ENCODE data around the gene PFKL.

The PFKL gene

DNA sequence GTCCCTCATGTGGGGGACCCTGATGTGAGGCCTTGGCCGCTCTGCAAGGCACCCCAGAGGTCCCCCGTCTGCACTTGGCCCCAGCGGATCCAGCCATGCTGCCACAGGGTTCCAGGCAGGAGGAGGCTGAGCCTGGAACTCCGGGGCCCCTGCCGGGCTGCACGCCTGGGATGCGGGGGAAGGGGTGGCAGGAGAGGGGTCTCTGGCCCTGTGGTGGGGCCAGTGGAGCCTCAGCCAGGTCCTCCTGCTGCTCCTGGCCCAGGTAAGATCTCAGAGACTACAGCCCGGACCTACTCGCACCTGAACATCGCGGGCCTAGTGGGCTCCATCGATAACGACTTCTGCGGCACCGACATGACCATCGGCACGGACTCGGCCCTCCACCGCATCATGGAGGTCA lies 12.9 kb downstream of the PFKL start:
- DNase-seq (ENCODE audit: low read depth, low spot score): no peak

DNA sequence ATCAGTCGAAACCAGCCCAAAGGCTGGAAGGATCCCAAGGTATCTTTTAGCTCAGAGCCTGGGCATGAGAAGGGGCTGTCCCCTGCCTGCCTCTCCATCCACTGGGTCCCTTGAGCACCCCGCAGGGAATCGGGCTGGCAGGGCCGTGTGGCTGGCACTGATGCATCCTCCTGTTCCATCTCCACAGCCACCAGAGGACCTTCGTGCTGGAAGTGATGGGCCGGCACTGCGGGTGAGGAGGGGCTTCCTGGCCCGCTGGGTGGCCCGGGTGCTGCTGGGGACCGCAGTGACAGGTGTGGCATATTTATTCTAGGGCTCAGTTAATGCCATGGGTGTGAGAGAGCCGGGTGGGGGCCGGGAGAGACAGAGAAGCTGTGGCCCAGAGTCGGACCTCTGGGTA lies 13.6 kb downstream of the PFKL start:
- no peak for DNase-seq (ENCODE audit: low read depth, low spot score)

DNA sequence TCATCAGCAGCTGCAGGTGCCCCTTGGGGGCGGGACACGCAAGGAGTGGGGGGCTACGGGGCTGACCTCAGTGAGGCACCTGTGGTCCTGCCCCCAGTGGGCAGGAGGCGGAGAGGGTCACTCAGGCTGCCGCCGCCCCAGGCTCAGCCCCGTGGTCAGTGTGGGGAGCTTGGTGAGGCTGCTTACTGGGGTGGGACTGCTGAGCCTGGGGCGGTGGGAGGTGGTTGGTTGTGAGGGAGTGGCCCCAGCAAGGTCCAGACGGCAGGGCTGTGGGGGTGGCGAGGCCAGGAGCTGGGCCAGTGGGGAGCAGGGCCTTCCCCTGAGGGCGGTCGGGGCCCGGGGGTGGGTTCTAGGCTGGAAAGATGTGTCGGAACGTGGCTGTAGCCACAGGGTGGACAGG lies 14.3 kb downstream of the PFKL start:
- no peak for DNase-seq (ENCODE audit: low read depth, low spot score)

DNA sequence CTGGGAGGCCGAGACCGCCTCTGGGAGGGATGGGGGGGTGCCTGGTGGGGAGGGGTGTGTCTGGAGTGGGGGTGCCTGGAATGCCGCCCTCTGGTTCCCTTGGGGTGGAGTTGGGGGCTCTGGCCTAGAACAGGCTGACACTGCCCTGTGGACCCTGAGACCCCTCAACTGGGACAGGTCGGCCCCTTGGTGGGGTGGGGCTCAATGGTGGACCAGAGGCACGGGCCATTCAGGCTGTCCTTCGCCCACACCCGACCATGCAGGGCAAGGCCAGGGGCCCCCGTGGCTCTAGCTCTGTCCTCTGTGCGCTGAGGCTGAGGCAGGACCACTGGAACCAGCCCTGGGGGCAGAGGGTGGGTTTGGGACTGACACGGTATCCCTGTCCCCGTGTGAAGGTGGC lies 14.7 kb downstream of the PFKL start:
- no peak for DNase-seq (ENCODE audit: low read depth, low spot score)

DNA sequence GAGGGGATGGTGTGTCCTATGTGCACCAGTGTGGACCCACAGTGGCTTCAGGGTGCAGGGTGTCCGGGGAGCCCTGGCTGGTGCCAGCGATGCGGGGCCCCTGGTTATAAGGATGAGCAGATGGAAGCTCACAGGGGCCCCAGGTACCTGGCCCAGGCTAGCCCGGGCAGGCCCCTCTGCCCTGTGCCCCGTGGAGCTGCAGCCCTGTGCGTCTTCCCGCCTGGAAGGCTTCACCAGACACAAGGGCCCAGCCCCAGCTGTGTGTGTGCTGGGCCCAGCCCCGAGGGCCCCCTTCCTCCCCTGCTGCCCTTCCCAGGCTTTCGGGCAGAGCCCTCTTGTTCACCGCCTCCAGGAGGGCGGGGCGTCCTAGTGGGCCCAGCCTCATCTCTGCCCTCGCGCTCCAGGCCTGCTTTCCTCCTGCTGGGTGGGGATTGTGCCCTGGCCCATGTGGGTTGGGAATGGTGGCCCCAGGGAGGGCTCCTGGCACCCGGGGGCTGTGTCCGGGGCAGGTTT lies 15.9 kb downstream of the PFKL start:
- no peak for DNase-seq (ENCODE audit: low read depth, low spot score)

DNA sequence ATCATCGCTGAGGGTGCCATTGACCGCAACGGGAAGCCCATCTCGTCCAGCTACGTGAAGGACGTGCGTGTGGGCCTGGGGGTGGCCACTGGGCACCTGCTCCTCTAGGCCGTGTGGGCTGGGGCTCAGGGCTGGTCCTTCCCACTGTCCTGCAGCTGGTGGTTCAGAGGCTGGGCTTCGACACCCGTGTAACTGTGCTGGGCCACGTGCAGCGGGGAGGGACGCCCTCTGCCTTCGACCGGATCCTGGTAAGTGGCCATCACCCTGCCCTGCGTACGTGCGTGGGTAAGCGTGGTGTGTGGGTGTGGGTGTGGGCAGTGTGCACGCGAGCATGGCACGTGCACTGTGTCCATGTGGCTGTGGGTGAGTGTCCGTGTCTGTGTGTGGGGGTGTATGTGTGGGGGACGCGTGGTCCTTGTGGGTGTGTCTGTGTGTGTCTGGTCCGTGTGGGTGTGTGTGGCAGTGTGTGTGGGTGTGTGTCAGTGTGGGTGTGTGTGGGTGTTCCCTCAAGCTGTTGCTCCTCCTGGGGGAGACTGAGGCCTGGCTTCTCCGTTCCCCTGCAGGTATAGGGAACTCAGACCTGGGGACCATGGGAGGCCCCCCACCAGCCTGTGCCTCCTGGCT lies 16.5 kb downstream of the PFKL start:
- no peak for DNase-seq (ENCODE audit: low read depth, low spot score)

DNA sequence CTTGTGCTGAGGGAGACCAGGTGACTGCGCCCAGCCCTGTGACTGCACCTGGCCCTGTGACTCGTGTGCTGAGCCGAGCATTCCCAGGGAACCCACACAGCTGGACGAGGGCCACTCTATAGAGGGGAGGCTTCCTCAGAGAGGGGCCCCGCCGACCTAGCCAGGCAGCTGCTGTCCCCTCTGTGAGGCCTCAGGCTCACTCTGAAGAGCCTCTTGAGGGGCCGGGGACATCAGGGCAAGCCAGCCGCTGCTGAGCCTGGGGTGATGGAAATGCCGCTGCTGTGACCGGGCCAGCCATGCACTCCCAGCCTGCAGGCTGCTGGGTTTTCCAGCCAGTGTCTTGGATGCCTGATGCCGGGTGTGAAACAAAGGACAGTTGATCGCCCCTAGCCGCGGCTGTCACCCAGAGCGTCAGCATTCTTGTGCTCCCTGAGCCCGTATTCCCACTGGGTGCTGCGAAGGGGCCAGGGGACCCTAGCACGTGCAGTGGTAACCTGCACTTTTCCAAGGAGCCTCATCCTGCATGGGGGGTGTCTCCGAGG lies 17.5 kb downstream of the PFKL start:
- no peak for DNase-seq (ENCODE audit: low read depth, low spot score)

DNA sequence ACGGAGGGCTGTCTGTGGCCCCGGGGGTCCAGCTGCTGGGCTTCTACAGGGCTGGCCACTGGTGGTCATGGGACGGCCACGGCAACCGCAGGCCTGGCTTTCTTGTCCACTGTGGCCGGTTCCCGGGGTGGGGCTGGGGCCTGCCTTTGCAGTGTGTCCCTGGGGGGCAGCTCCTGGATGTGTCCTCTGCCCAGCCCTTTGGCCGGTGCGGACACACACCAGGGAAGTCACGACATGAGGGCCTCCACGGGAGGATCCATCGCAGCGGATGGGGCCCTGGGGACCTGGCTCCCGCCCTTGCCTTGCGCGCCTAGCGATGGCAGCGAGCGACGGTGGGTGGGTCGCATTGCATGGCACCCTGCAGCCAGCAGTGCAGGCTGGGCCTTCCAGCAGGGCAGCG lies 18.0 kb downstream of the PFKL start:
- no peak for DNase-seq (ENCODE audit: low read depth, low spot score)

DNA sequence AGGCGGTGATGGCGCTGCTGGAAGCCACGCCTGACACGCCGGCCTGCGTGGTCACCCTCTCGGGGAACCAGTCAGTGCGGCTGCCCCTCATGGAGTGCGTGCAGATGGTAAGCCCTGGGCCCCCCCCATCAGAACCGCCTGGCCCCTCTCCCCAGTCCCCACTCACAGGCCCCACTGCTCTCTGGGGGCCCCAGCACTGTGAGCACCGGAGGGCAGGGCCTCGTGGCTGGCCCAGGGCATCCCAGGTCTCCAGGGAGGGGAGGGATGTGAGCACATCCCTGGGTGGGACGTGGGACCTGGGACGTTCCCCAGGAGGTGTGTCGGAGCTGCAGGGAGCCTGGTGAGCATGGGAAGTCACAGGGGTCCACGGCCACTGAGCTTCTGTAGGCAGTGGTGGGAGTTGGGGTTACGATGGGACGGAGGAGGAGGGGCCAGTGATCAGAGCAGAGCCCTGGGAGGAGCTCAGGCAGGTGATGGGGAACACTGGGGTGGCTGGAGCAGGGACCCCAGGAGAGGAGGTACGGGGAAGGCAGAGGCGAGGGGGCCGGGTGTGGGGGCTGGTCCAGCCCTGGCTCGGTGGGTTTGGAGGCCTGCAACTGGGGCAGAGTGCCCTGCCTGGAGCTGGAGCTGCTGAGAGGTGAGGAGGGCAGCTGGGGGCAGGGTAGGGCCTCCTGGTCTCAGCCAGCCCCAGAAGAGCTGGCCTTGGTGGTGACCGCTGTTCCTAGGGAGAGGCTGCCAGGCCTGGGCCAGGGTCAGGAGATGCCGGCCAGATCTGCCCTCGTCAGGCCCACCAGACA lies 18.8 kb downstream of the PFKL start:
- no peak for DNase-seq (ENCODE audit: low read depth, low spot score)

DNA sequence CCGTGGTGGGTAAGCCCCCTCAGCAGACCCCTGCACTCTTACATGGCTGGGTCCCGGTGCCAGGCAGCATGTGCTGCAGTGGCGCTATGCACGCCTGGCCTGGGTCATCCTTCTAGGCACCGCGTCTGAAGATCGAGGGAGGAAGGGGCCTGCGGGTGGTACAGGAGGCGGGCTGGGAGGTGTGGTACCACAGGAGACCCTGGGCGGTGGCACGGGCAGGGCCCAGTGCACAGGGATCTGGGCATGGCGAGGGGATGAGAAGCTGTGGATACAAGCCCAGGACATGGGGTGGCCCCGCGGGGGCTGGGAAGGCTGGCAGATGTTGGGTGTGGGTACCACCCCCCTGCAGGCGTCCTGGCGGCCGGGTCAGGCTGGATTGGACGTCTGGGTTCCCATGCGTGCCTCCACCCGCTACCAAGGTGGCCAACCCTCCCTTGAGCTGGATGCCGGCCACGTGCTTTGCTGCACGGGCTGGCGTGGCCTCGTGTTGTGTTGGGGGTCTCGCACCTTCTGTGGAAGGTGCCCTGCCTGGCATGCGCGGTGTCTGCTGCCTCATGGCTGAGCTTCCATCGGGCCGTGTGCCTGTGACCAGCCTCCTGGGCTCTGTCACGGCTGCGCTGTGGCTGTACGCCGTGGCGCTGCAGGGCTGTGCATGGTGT lies 19.7 kb downstream of the PFKL start:
- no peak for DNase-seq (ENCODE audit: low read depth, low spot score)

DNA sequence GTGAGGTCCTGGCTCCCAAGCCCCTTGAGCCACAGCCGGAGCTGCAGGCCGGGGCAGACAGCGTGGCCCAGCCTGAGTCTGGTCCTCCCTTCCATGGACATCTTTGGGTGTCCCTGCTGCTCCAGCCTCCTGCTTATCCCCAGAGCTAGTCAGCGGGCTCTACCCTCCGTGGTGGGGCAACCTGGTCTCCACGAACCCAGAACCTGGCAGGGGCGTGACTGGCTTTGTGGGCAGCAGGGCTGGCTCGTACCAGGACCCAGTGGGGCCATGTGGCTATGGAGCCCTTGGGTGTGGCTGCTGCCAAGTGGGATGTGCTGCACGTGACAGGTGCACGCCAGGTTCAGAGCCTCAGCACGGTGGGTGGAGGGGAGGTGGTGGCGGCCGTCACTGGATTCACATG lies 21.0 kb downstream of the PFKL start:
- DNase-seq (ENCODE audit: low read depth, low spot score): no peak

DNA sequence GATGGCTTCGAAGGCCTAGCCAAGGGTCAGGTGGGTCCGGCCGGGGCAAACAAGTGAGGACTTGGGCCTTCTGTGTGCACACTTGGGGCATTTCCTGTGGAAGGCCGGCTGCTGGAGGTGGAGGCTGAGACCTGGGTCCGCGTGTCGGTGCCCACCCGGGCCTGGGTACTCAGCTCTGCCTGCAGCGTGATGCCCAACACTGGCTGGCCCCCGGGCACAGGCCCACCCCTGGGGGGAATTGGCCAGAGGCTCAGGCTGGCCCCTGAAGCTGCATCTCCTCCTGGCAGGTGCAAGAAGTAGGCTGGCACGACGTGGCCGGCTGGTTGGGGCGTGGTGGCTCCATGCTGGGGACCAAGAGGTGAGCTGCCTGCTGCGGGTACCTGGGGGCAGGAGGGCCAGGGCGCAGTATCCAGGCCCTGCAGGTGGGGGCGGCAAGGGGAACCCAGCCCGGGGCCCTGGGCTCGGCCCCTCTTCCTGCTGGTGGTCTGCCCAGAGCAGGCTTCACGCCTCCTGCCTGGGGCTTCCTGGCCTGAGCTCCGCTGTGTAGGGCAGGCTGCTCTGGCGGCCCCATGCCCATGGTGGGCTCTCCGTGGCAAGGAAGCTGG lies 22.1 kb downstream of the PFKL start:
- no peak for DNase-seq (ENCODE audit: low read depth, low spot score)

DNA sequence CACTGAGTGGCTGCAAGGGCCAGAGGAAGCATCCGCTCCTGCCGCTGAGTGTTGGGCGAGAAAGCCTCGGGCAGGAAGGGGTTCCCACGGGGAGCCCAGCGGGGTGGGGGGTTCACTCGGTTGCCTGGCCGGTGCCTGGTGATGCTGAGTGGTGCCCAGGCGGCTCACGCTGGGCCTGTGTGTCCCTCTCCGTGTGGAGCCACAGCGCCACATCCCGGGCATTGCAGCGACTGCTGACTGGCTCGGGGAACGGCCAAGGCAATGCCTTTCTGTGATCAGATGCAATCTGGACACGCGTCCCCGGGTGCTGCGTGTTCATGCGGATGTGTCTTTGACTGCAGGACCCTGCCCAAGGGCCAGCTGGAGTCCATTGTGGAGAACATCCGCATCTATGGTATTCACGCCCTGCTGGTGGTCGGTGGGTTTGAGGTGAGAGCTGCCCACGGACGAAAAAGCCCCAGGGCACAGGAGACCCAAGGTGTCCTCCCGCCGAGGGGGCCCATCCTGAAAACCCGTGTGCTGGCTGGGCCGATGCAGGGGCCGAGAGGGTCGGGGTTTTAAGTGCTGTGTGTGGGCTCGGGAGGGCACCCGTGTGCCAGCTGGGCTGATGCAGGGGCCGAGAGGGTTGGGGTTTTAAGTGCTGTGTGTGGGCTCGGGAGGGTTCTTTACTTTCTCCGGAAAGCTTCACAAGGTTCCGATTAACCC lies 22.9 kb downstream of the PFKL start:
- DNase-seq (ENCODE audit: low read depth, low spot score): no peak

DNA sequence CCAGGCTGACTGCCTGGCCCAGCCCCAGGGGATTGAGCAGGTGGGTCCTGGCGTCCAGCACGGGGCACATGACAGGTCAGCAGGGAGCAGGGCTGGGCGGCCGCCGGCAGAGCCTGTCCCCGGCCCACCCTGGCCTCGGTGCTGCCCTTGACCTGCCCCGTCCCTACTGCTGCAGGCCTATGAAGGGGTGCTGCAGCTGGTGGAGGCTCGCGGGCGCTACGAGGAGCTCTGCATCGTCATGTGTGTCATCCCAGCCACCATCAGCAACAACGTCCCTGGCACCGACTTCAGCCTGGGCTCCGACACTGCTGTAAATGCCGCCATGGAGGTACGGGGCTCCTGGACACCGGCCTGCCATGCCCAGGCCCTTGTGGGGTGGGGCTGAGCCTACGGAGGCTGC lies 23.7 kb downstream of the PFKL start:
- DNase-seq (ENCODE audit: low read depth, low spot score): no peak

DNA sequence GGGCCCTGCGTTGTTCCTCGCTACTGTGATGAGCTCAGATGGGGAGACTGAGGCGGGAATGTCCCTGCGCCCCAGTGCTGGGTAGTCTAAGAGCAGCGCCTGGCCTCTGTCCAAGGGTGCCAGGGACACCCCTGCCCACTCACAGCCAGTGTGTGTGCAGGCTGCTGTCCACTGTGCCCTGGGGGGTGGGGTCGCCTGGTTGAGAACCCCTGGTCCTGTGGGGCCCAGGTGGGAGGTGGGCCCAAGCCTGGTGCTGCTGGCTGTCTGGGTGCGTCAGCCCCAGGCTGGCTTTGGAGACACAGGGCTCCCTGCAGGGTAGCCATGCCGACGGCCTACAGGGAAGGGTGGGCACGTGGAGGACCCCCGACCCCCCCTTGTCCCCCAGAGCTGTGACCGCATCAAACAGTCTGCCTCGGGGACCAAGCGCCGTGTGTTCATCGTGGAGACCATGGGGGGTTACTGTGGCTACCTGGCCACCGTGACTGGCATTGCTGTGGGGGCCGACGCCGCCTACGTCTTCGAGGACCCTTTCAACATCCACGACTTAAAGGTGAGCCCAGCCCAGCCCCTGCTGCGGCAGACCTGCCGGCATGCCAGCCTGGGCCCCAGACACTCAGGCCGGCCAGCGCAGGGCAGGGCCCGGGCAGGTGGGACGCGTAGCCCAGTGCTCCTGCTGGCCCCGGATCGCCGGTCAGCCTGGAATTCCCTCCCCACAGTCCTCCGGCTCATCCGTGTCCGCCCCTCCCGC lies 24.4 kb downstream of the PFKL start:
- DNase-seq (ENCODE audit: low read depth, low spot score): no peak

DNA sequence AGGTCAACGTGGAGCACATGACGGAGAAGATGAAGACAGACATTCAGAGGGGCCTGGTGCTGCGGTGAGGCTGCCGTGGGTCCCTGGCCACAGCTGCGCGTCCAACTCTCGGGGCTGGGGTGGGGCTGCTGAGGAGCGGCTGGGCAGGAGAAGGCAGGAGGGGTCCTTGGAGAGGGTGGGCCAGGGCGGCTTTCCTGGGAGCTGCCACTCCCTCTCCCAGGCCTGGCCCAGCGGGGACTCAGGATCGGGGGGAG lies 24.9 kb downstream of the PFKL start:
- DNase-seq (ENCODE audit: low read depth, low spot score): no peak

DNA sequence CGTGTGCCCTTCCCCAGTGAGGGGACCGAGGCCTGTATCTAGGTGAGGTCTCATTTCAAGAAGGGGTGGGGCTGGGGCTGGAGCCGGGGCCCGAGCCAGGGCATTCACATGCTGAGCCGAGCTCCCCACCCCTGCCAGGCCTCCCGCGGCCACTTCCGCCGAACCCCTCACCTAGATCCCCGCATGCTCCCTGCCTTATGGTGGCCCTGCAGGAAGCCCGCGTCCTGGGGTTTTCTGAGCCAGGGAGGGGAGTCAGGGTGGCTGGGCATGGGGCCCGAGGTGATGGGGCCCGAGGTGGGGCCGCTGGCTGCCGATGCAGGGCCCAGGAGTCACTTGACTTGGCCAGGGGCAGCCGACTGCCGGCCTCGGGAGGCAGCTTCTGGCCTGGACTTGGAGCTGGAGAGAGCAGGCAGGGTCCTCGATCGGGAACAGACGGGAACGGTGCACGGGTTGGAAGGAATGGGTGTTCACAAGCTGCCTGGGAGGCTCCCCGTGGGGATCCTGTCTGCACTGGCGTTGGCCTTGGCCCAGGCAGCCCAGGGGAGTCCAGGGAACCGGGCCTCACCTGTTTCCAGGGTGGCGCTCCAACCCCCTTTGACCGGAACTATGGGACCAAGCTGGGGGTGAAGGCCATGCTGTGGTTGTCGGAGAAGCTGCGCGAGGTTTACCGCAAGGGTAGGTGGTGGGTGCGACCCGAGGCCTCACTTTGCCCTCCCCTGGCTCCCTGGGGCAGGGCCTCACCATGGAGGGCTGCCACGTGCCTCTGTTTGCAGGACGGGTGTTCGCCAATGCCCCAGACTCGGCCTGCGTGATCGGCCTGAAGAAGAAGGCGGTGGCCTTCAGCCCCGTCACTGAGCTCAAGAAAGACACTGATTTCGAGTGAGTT lies 25.8 kb downstream of the PFKL start:
- no peak for DNase-seq (ENCODE audit: low read depth, low spot score)

DNA sequence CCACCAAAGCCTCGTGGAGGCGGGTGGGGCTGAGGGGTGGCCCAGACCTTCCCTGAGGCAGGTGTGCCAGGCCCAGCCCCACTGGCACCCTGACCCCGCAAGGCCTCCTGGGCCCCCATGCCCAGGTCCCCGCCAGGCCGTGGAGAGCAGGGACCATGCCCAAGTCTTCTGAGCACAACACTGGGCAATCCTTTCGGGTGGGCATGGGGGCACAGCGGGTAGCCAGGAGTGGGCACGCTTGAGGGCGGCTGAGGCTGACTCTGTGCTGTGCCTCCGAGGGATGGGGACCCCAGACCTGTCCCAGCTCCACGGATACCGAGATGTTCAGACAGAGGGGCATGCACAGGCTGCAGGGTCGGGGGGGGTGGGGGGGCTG lies 26.4 kb downstream of the PFKL start:
- no peak for DNase-seq (ENCODE audit: low read depth, low spot score)

DNA sequence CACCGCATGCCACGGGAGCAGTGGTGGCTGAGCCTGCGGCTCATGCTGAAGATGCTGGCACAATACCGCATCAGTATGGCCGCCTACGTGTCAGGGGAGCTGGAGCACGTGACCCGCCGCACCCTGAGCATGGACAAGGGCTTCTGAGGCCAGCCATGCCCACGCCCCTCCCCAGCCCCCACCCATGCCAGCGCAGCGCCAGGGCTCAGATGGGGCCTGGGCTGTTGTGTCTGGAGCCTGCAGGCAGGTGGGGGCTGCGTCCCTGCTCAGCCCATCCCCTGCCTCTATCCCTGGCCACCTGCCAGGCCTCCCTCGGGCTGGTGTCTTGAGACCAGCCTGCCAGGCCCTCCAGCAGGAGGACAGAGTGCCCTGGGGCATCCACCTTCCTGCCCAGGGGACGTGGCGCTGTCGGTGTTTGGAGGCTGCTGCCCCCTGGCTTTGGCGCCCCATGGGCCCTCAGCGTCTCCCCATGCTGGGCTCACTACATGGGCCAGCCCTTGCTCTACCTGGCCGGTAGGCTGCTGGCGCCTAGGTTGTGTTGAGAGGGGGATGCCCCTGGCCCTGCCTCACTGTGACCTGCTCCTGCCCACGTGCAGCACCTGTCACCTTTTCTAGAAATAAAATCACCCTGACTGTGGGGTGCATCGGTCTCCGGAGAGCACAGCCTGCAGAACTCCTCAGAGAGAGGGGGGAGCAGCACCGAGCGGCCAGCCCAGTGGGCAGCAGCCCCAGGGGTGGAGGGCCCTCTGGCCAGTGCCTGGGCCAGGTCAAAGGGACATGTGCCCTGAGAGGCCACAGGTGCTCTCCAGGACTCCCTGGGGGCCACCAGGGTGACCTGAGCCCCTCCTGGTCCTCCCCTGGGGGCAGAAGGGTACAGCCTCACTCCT lies 27.1 kb downstream of the PFKL start:
- no peak for DNase-seq (ENCODE audit: low read depth, low spot score)

All from iPS DF 19.7 (cell line).